K562 (cell line): ENCODE data around the gene CD22. TPM values are rescaled to one million over a fixed set of nuclear protein-coding genes. Genes with fewer than 3 reads are reported as not detected.

Source experiments
- CREB5 ChIP-seq: fragments of 250-450 bp; sonication (Bioruptor Pico); IDR thresholded peaks from 2 replicates; pipeline ENCODE4 v1.5.0; 2020; ENCODE audit warnings: mild to moderate bottlenecking
- DPF2 ChIP-seq: fragments of 450-650 bp; IDR thresholded peaks from 2 replicates; pipeline ENCODE4 v1.6.1; 2016
- HDAC2 ChIP-seq: fragments of 450-650 bp; IDR thresholded peaks from 2 replicates; pipeline ENCODE4 v1.6.1; 2016; ENCODE audit warnings: mild to moderate bottlenecking
- HLTF ChIP-seq: fragments of 450-650 bp; IDR thresholded peaks from 2 replicates; pipeline ENCODE4 v1.6.1; 2016
- KAT2B ChIP-seq: IDR thresholded peaks from one replicate; pipeline ENCODE4 v1.6.1; 2012; ENCODE audit warnings: low read depth, mild to moderate bottlenecking, control low read depth, inconsistent platforms, low read length, moderate library complexity
- KHSRP ChIP-seq: fragments of 450-650 bp; IDR thresholded peaks from 2 replicates; pipeline ENCODE4 v1.6.1; 2017
- KLF16 ChIP-seq: IDR thresholded peaks from 2 replicates; pipeline ENCODE4 v1.6.1; 2016; ENCODE audit warnings: antibody characterized with exemption
- LCOR ChIP-seq: sonication (generic); formaldehyde crosslinking; IDR thresholded peaks from 2 replicates; pipeline ENCODE4 v1.8.0; 2022; ENCODE audit warnings: mild to moderate bottlenecking, missing genetic modification reagents
- MECOM ChIP-seq: fragments of 250-450 bp; sonication (Bioruptor Pico); IDR thresholded peaks from 2 replicates; pipeline ENCODE4 v1.8.0; 2022; ENCODE audit warnings: inconsistent platforms
- MTA2 ChIP-seq: fragments of 450-650 bp; IDR thresholded peaks from 2 replicates; pipeline ENCODE4 v1.6.1; 2016; ENCODE audit warnings: low read depth
- NFE2 ChIP-seq: IDR thresholded peaks from 2 replicates; pipeline ENCODE4 v1.6.1; 2014; ENCODE audit warnings: antibody characterized with exemption, low read depth
- NR2C1 ChIP-seq, 2 experiments: fragments of 450-650 bp; IDR thresholded peaks; 2 replicates each; pipeline ENCODE4 v1.6.1; 2017; ENCODE audit warnings: mild to moderate bottlenecking in 2 of 2, antibody characterized with exemption in 1 of 2, inconsistent platforms in 1 of 2, missing compliant biosample characterization in 1 of 2, missing genetic modification characterization in 1 of 2
- RBM17 ChIP-seq: fragments of 200-400 bp; formaldehyde crosslinking; IDR thresholded peaks from 2 replicates; pipeline ENCODE4 v1.6.1; 2017; ENCODE audit warnings: low read depth, mild to moderate bottlenecking, low read length, borderline replicate concordance
- STAG1 ChIP-seq: sonication (generic); formaldehyde crosslinking; IDR thresholded peaks from 2 replicates; pipeline ENCODE4 v1.5.0; 2020; ENCODE audit warnings: missing genetic modification reagents, borderline replicate concordance
- STAT6 ChIP-seq: sonication (generic); formaldehyde crosslinking; IDR thresholded peaks from 2 replicates; pipeline ENCODE4 v1.8.1; 2023; ENCODE audit warnings: mild to moderate bottlenecking, missing genetic modification reagents
- YY1 ChIP-seq, 3 experiments: IDR thresholded peaks; 2 replicates each; pipeline ENCODE4 v1.6.1; 2011; ENCODE audit warnings: low read length in 2 of 3, mild to moderate bottlenecking in 2 of 3, moderate library complexity in 2 of 3, borderline replicate concordance in 1 of 3, control low read depth in 1 of 3, low read depth in 1 of 3; ENCODE audit not compliant: insufficient read depth in 3 of 3, insufficient replicate concordance in 2 of 3, control insufficient read depth in 1 of 3, insufficient read length in 1 of 3; ENCODE audit errors: extremely low read depth in 1 of 3
- ZBTB11 ChIP-seq, 3 experiments: fragments of 200-800 bp in 1 of 3; fragments of 250-450 bp in 1 of 3; fragments of 450-650 bp in 1 of 3; sonication (Bioruptor Pico) in 1 of 3; sonication (Bioruptor generic) in 1 of 3; formaldehyde crosslinking in 1 of 3; IDR thresholded peaks; 2 replicates each; pipeline versions ENCODE4 v1.6.1 to v1.8.0; 2016 to 2022; ENCODE audit warnings: mild to moderate bottlenecking in 2 of 3, missing genetic modification characterization in 2 of 3, missing compliant biosample characterization in 1 of 3, moderate library complexity in 1 of 3
- ZC3H4 ChIP-seq: sonication (generic); formaldehyde crosslinking; IDR thresholded peaks from 2 replicates; pipeline ENCODE4 v1.9.0; 2021; ENCODE audit warnings: missing genetic modification reagents, borderline replicate concordance
- ZNF174 ChIP-seq: fragments of 250-450 bp; sonication (Bioruptor Pico); IDR thresholded peaks from 2 replicates; pipeline ENCODE4 v1.4.0; 2020; ENCODE audit warnings: mild to moderate bottlenecking
- ZNF197 ChIP-seq: fragments of 200-800 bp; sonication (Bioruptor generic); IDR thresholded peaks from 2 replicates; pipeline ENCODE4 v1.6.1; 2016; ENCODE audit warnings: low read depth, missing genetic modification characterization, missing compliant biosample characterization
- ZNF354B ChIP-seq: fragments of 250-450 bp; sonication (Bioruptor Pico); IDR thresholded peaks from 2 replicates; pipeline ENCODE4 v1.4.0; 2020
- polyA plus RNA-seq, 8 experiments: library from polyadenylated mRNA; depleted of rRNA in 4 of 8; stranded (reverse) in 5 of 8; unstranded in 3 of 8; fragments of >200 nt; fragmentation: Nextera tagmentation in 2 of 8; fragmentation: Illumina TruSeq in 1 of 8; extraction: Ambion mirVana in 2 of 8; extraction: Trizol in 1 of 8; gene quantifications; 2 replicates each; pipeline versions ENCODE4 v1.2.1 to v1.2.3, GENCODE V29; 2011 to 2014; ENCODE audit warnings: inconsistent platforms in 1 of 8, missing spikeins in 1 of 8
- total RNA-seq, 7 experiments: library from RNA; depleted of rRNA in 6 of 7; stranded (reverse); fragments of >200 nt in 6 of 7; fragmentation: Illumina TruSeq in 2 of 7; extraction: Trizol in 2 of 7; gene quantifications; 2 replicates each; pipeline versions ENCODE4 v1.2.1 to v1.2.3, GENCODE V29; 2011 to 2021; ENCODE audit warnings: low replicate concordance in 1 of 7

CD22 gene
- total and polyA plus RNA-seq, 9 of the 15 experiments (the other 6 are each of a cell fraction or from before 2014, with no cell fraction given) = 0.29 to 5.0 (median 3.5) TPM

GRCh38 chr19:35380450-35381124, 51.6 kb downstream of the CD22 start (continued):
- TF ChIP-seq HLTF (no peak), KAT2B (no peak), LCOR (no peak), HDAC2 (peak; percentile 94), MECOM (CRISPR knock-in tag) (0 out of 2 replicates have a peak, but pooled peaks have one; percentile 21), NFE2 (peak; percentile 42; the same call in 1 of the 2 replicates), ZNF197 (CRISPR knock-in tag) (peak; percentile 55; the same call in 1 of the 2 replicates), NR2C1 (IDR thresholded peaks at IDR 0.05) (peak; percentile 56; the same call in 1 of the 2 replicates), NR2C1 (tag; IDR thresholded peaks at IDR 0.05) (peak; percentile 68), MTA2 (peak; percentile 91), KLF16 (peak; percentile 93), ZNF354B (CRISPR knock-in tag) (peak; percentile 31; the same call in 1 of the 2 replicates), DPF2 (peak; percentile 98), RBM17 (no peak), STAT6 (CRISPR knock-in tag) (no peak), CREB5 (CRISPR knock-in tag) (no peak), KHSRP (0 out of 2 replicates have a peak, but pooled peaks have one; percentile 6), ZC3H4 (no peak), STAG1 (CRISPR knock-in tag) (no peak), ZBTB11 (CRISPR knock-in tag; IDR thresholded peaks at IDR 0.05) (peak in 1 of 3 experiments; percentile 74; a peak in 2 of 6 replicates), YY1 (IDR thresholded peaks at IDR 0.05; ENCODE audit: borderline replicate concordance in 1 of 3, control insufficient read depth in 1 of 3, extremely low read depth in 1 of 3, insufficient read depth in 3 of 3, insufficient read length in 1 of 3, insufficient replicate concordance in 2 of 3, low read depth in 1 of 3, low read length in 2 of 3) (peak in 2 of 3 experiments; percentile 12 to 35), ZNF174 (CRISPR knock-in tag) (no peak)
